HG03280 (cell line): Measurements from ENCODE around the gene TBC1D28.
"Not testable (repeated sequence)": the region's sequence is repeated elsewhere in the genome, so short reads cannot be mapped to it uniquely, and the experiment has no call there.

Experiments used
- ATAC-seq: cut with Tn5 transposase; IDR thresholded peaks from one replicate; pipeline ENCODE4 v1.9.1; 2021; ENCODE audit warnings: mild to moderate bottlenecking, moderate library complexity; ENCODE audit not compliant: unreplicated experiment

Gene TBC1D28

DNA sequence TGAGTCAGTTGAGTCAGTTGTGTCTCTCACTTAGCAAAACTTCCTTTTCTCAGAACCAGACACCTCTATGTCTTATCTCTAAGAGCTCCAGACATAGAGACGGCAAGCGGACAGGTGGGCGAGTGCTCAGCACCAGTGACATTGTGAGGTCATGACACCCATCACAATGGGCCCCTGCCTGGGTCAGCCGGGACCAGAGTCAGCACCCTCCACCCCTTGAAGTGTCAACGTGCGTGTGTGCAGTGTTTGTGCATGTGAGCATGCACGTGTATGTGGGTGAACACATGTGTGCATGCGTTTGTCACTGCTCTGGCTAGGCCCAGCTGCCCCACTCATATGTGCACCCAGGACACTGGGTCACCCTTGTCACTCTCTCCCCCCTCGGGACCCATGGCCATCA lies at the start of gene TBC1D28:
Gene TBC1D28, minus strand, starts transcription at position 101 of the 400 bp plus-strand sequence. CDS start 3,039 bp downstream, outside the sequence.
- ATAC-seq, result not testable (repeated sequence)

DNA sequence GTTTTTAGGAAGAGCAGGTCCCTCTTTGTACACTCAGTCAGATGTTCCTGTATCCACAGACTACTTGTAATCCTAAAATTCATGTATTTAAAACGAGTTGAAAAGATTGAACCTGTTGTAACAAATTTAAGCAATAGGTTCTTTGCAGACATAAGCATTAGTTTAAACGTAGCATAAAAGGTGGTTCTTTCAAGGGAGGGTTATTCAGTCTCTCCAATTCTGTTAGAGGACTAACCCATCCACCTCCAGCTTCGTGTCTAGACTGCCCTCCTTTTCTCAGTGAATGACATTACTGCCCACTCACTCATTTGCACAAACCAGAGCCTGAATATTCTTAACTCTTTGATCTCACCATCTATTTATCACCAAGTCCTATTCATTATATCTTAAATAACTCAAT lies 38.5 kb upstream of the TBC1D28 start:
- ATAC-seq, result not testable (repeated sequence)

DNA sequence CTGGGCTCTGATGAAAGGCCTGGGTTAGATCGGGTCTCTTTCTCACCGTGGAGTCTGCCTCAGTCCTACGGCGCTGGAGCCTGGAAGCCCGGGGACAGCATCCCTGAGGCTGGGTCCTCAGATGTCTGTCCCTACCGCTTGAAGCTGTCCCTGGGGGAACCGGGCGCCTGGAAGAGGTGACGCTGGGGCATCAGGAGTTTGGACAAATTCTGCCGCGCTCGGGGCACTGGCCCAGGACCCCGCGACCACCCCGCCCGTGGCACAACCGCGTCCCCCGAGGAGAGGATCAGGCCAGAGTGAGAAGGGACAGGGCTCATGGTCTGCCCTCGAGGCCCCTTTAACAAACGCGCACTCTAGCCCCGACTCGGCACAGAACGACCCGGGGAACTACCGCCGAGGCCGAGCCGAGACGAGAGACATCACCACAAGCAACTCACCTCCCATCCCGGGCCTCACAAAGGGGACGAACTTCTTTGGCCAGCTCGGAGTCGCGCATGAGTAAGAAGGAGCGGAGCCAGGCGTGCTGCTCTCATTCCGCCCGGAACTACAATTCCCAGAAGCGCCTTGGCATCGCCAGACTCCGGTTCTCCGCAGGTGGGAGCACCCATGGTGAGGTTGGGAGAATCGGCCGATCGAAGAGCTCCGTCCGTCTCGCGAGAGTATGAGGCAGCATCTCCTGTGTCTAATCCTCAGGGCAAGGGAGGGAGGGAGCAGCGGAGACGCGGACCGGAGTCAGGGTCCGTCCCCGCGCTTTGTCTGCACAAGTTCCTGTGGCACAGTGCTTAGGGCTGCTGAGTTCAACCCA lies 37.8 kb upstream of the TBC1D28 start, which contains the start of gene FOXO3B:
Gene FOXO3B, minus strand, starts transcription at position 548 of the 805 bp plus-strand sequence. CDS start 663 bp downstream, outside the sequence.
- ATAC-seq, result peak; percentile 75

DNA sequence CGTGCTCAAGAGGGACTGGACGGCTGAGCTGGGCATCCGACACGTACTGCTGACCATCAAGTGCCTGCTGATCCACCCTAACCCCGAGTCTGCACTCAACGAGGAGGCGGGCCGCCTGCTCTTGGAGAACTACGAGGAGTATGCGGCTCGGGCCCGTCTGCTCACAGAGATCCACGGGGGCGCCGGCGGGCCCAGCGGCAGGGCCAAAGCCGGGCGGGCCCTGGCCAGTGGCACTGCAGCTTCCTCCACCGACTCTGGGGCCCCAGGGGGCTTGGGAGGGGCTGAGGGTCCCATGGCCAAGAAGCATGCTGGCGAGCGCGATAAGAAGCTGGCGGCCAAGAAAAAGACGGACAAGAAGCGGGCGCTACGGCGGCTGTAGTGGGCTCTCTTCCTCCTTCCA lies 33.2 kb upstream of the TBC1D28 start:
- not testable (repeated sequence) for ATAC-seq

DNA sequence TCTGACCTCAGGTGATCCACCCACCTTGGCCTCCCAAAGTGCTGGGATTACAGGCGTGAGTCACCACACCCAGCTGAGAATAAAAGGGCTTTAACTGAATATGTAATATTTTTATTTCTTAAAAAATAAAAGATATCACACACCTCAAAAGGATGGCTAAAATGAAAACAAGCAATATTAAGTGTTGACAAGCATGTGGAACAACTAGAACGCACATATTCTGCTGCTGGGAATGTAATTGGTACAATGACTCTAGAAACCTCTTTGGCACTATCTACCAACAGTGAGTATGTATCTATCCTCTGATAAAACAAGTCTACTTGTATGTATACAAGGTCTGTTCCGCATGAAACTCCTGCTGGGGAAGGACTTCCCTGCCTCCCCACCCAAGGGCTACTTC lies 32.7 kb upstream of the TBC1D28 start:
- not testable (repeated sequence) for ATAC-seq

DNA sequence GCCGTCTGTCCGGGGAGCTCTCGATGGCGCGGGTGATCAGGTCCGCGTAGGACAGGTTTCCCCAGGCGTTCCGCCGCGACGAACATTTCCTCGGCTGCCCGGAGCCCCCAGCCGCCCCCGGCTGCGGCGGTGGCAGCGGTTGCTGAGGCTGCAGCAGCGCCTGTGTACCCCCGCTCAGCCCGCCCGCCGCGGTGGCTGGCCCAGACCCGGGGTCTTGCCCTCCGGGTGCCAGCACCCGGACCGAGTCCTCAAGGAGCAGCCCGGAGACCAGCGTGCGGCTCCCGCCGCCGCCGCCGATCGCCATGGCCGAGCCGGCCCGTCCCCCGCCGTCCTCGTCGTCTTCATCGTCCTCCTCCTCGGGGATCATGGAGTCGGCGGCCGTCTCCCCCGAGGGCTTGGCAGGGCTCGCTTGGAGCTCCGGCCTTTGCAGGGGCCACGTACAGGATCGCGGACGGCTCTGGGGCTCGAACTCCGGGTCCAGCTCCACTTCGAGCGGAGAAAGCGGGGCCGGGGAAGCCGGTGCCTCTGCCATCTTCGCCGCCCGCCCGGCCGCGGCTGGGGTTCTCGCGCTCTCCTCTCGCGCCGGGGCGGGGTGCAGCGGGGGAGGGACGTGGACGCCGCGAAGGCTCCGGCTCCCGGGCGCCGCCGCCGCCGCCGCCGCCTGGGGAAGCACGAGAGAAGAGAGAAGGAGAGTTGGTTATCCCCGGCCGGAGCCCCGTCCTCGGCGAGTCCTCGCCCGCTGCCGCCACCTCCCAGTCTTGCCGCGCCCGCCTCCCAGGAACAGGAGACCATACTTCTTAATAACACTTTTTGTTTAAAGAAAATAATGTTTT lies 28.4 kb upstream of the TBC1D28 start:
- not testable (repeated sequence) for ATAC-seq

DNA sequence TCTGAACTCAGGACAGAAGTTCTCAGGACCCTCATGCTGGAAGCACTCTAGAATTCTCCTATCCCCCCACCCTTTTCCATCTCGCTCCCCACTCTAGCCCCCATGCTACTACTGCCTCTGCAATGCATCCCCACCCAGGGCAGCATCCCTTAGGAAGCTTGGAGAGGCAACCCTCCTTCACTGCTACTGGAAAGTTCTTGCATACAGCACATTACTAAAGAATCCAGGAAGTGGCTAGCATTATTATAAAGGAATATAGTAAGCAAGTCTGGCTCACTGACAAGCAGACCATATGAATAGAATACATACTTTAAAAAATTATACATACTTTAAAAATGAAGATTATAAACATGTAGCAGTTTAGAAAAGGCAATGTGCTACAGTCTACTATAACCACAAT lies 24.4 kb upstream of the TBC1D28 start:
- ATAC-seq, result not testable (repeated sequence)

DNA sequence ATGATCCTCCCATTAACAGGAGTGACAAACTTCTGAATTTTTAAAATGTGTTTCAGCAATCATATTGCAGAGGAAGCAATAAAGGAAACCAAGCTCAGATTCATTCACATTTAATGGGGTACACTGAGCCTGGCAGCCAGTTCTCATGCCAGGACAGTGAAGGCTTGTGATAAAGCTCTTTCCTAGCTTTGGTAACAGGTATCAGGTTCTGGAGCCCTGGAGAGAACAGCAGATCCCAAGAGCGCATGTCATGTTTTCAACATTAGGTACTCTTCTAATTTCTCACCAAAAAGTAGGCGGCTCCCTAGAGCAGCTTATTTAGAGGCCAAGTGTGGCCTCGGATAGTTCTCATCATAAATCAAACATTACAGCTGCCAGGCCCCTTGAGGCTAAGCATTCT lies 23.3 kb upstream of the TBC1D28 start:
- ATAC-seq, result not testable (repeated sequence)

DNA sequence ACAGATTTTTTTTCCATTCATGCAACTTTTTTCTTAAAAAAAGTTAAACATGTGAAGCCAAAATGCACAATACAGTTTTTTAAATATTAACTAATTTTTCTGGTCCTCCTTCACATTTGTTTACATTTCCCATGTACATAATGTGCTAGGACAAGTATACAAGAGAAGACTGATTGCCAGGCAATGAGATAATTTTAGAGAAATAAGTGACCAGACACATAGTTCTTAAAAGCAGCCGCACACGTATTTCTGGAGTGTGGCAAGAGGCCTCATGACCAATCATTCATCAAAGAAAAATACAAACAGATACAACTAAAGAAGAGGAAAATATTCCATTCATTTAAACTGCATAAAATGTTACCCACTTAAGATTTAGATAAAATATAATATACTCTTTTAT lies 22.1 kb upstream of the TBC1D28 start:
- ATAC-seq, result not testable (repeated sequence)

DNA sequence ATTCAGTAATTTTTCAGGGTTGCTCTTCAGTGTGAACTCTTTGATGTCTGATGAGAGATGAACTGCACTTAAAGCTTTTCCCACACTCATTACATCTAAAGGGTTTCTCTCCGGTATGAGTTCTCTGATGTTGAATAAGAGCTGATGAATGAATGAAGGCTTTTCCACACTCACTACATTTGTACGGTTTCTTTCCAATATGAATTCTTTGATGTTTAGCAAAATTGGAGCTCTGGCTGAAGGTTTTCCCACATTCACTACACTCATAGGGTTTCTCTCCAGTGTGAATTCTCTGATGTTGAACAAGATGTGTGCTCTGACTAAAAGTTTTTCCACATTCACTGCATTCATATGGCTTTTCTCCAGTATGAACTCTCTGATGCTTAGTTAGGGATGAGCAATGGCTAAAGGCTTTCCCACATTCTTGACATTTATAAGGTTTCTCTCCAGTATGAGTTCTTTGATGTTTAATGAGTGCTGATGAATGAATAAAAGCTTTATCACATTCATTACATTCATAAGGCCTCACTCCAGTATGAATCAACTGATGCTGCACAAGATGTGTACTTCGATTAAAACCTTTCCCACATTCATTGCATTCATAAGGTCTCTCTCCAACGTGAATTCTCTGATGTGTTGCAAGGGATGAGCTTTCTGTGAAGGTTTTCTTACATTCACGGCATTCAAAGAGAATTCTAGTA lies 17.9 kb upstream of the TBC1D28 start:
- ATAC-seq, result not testable (repeated sequence)

DNA sequence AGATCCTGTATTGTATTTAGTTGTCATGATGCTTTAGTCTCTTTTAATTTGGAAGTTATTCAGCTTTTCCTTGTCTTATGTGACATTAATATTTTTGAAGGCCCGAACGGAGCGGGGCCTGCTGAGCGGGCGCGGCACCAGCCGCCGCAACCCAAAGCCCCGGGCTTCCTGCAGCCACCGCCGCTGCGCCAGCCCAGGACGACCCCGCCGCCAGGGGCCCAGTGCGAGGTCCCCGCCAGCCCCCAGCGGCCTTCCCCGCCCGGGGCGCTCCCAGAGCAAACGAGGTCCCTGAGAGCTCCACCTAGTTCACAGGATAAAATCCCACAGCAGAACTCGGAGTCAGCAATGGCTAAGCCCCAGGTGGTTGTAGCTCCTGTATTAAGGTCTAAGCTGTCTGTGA lies 5.9 kb upstream of the TBC1D28 start:
- ATAC-seq, result not testable (repeated sequence)

DNA sequence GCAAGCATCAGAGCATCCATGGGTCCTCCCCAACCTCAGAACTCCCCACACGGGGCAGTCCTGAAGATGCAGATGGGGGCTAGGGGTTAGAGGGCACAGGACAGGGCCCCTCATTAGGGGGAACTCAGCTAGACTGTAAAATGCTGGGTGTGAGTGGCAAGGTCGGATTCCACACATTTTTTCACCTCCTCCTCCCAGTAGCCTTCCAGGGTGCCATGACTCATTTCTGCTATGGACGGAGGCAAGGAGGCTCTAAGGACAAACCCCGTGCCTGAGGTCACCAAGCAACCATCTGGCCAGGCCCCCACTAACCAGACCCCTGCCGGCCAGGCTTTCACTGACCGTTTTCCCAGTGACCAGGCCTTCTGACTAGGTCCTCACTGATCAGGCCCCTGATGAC lies 1.1 kb downstream of the TBC1D28 start:
- ATAC-seq, result not testable (repeated sequence)

DNA sequence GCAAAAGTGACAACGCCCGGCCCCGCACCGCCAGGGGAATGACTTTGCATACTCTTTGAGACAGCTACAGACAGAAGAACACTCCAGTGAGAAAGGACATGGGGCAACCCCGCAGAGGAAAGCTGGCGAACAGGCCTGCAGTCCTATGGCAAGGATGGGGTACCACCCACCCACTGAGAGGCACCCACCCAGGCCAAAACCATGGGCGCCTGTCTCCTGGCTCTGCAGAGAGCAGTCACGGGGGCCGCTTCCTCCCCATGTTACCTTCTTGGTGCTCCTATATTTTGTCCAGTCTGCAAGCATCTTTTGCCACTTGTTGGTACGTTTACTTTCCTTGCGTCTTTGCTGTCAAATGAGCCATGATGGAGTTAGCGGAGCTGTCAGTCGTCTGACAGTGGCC lies 5.8 kb downstream of the TBC1D28 start:
- not testable (repeated sequence) for ATAC-seq

DNA sequence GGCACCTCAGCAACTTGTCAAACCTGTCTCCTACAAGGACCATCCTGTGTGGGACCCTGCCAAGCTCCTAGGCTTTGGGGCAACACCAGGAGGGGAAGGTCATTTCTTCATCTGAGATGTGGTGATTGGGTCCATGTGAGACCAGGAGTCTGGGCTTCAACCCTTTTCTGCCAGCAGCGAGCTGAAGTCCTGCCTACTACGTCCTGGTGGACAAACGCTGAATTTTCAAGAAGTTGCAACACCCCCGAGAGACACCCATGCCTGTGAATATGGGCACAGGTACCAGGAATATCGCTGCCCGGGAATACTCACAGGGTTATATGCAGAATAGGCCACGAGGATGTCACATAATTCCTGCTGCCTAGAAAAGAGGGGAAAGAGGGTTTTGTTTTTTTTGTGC lies 8.0 kb downstream of the TBC1D28 start:
- ATAC-seq, result not testable (repeated sequence)

DNA sequence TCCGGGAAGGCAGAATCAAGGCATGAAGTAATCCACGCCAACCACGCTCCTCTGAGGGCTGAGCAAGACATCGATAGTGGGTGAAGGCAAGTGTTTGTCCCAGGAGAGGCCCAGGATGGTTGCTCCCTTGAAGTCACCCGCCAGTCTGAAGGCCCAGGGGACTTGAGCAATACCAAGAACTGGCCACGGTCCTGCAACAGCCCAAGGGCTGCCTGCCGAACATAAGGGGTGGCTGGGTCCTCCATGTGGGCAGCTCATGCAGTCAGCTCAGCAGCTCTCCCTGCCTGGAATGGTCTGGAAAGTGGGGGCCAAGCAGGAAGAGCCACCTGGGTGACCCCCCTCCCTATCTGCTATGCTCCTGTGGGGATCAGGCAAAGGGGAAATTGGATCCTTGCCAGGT lies 8.4 kb downstream of the TBC1D28 start:
- ATAC-seq, result not testable (repeated sequence)

DNA sequence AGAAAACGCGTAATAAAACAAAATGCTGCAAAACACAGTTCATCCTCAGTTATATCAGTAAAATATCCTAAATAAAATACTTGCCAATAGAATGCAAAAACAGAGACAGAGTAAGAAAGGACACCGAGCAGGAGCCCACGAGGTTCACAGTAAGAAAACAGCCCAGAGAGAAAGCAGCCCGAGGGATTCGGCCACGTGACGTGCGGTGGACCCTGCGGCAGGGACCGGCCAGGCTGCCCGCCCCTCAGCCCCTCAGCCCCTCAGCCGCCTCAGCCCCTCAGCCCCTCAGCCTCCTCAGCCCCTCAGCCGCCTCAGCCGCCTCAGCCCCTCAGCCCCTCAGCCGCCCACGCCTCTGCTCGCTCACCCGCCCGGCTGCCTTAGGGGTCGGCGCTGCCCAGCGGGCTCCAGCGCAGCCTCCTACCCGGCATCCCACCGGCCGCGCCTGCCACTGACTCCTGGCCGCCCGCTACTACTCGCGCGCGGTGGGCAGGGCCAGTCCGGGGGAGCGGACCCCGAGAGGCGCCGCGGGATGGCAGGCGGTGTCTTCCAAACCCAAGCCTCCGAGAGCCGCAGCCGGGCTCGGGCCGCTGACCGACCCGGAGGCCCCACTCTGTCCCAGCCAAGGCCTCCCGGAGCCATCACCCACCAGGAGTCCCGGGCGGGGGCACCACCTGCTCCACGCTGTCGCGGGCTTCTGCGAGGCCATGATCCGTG lies 9.5 kb downstream of the TBC1D28 start:
- ATAC-seq, result not testable (repeated sequence)

DNA sequence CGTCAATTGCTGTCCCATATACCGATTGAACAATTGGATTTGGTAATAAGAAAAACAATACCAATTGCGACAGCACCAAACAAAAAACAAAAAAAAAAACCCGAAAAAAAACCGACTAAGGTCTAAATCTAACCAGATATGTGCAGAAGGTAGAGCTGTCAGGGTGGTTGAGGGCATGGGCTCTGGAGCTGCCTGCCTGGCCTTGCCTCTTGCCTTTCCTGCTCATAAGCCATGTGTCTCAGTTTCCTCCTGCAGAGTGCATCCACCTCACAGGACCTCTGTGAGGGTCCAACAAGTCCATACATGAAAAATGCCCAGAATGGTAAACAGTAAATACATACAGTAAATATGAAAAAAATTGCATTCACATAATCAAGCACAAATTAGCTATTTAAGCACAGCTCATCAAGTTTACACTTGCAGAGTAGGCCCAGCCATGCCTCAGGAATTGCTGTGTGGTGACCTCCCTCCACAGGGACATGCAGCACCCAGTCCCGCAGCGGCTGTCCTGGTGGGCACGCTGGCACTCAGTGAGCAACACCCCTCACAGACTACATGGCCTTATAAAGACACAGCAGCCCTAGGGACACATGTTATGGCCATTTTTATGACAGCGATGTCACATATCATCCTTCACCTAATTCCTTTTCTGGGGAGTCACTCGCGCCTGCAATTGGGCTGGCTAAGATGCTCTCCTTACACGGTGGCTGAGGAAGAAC lies 17.9 kb downstream of the TBC1D28 start:
- ATAC-seq, result no peak

DNA sequence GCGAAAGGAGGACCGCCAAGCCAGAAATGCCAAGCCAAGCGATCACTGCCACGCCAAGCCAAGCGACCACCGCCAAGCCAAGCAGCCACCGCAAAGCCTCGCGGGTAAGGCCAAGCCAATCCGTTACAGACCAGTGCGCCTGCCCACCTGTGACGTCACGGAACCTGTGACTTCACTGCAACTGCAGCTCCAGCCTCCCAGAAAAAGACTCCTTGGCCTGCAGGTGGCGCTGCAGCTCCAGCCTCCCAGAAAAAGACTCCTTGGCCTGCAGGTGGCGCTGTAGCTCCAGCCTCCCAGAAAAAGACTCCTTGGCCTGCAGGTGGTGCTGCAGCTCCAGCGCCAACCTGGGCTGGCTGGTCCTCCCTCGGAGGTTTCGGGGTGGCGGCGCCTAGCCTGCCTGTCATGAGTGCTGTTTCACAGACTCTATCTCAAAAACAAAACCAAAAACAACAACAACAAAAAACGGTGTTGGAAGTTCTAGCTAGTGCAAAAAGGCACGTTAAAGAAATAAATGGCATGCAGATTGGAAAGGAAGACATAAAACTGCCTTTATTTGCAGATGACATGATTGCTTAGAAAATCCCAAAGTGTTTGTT lies 18.6 kb downstream of the TBC1D28 start:
- ATAC-seq, result peak; percentile 87

DNA sequence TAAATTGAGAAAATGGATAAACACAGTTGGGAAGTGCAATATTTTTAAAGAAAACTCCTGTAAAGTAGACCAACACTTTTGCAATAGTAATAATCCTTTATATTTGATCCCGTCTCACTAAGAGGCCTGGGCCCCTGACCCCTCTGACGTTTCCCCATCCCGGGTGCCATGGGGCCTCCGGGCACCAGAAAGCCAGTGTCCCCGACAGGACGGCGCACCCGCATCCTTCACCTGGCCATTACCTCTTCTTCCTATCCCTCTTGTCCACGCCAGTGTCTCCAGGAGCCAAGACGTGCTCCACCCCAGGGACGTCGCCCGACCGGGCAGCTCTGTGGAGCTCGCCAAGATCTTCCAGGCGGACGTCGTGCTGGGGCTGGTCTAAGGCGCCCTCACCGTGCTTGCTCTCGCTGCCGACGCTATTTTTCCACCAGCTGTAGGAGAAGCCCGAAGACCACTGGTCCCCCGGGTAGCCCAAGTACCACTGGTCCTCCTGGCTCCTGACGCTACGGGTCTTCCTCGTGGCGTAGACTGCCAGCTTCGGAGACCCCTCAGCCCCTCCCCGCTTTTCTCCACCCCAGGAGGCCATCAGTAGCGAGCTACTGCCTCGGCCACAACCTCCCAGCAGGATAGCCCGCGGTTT lies 19.2 kb downstream of the TBC1D28 start:
- peak; percentile 21 for ATAC-seq
